Nephron progenitor cell (in vitro differentiated cells): Measurements from ENCODE around the gene DARS2.
"Not testable (repeated sequence)": the region's sequence is repeated elsewhere in the genome, so short reads cannot be mapped to it uniquely, and the experiment has no call there.

Source experiments
- DNase-seq: peaks from one replicate; pipeline ENCODE4 v3.0.0; 2021
- H3K27ac Mint-ChIP-seq: 2 replicates; pipeline ENCODE4 v1.8.0; 2021; ENCODE audit warnings: mild to moderate bottlenecking, moderate library complexity, mixed read lengths
- H3K27me3 Mint-ChIP-seq: 2 replicates; pipeline ENCODE4 v1.8.0; 2021; ENCODE audit warnings: mild to moderate bottlenecking, low read depth, mixed read lengths; ENCODE audit not compliant: poor library complexity
- H3K36me3 Mint-ChIP-seq: 2 replicates; pipeline ENCODE4 v1.8.0; 2021; ENCODE audit warnings: low read depth, mixed read lengths
- H3K4me1 Mint-ChIP-seq: 2 replicates; pipeline ENCODE4 v1.8.0; 2021; ENCODE audit warnings: mixed read lengths
- H3K4me3 Mint-ChIP-seq: 2 replicates; pipeline ENCODE4 v1.8.0; 2021; ENCODE audit warnings: mild to moderate bottlenecking, moderate library complexity, mixed read lengths
- H3K9me3 Mint-ChIP-seq: 2 replicates; pipeline ENCODE4 v1.8.0; 2021; ENCODE audit warnings: mild to moderate bottlenecking, moderate library complexity, mixed read lengths
- CTCF ChIP-seq: fragments of 200-600 bp; sonication (generic); IDR thresholded peaks from 2 replicates; pipeline ENCODE4 v1.5.0; 2021; ENCODE audit warnings: antibody characterized with exemption

DARS2 gene

GRCh38 chr1:173871500-173871899, 47.0 kb downstream of the DARS2 start:
- peaks cover 53% of the 10 kb centered on the region for H3K36me3 Mint-ChIP-seq
- H3K27me3 Mint-ChIP-seq: peaks cover 4% of the 10 kb centered on the region
- no peak for TF ChIP-seq CTCF
- peaks cover 34% of the 10 kb centered on the region for H3K4me1 Mint-ChIP-seq
- no peak overlapping the region for H3K27ac Mint-ChIP-seq
- no peaks in the 10 kb centered on the region for H3K9me3 Mint-ChIP-seq
- no peak overlapping the region for H3K4me3 Mint-ChIP-seq
- no peak for DNase-seq

GRCh38 chr1:173876732-173877131, 52.3 kb downstream of the DARS2 start:
- H3K27ac Mint-ChIP-seq: no peak overlapping the region
- H3K27me3 Mint-ChIP-seq: no peaks in the 10 kb centered on the region
- DNase-seq: no peak
- no peaks in the 10 kb centered on the region for H3K9me3 Mint-ChIP-seq
- H3K4me1 Mint-ChIP-seq: peaks cover 6% of the 10 kb centered on the region
- H3K36me3 Mint-ChIP-seq: peaks cover 63% of the 10 kb centered on the region
- no peak overlapping the region for H3K4me3 Mint-ChIP-seq
- TF ChIP-seq CTCF: no peak

GRCh38 chr1:173878251-173878650, 53.8 kb downstream of the DARS2 start:
- Mint-ChIP-seq H3K4me1 (no peaks in the 10 kb centered on the region), H3K9me3 (no peaks in the 10 kb centered on the region), H3K27ac (peak overlapping the region; percentile 10), H3K27me3 (no peaks in the 10 kb centered on the region), H3K36me3 (peaks cover 52% of the 10 kb centered on the region), H3K4me3 (no peak overlapping the region)
- no peak for DNase-seq
- TF ChIP-seq CTCF: no peak

GRCh38 chr1:173881117-173881516, 56.6 kb downstream of the DARS2 start:
- H3K27ac Mint-ChIP-seq, H3K9me3 Mint-ChIP-seq, H3K27me3 Mint-ChIP-seq, H3K4me1 Mint-ChIP-seq, H3K4me3 Mint-ChIP-seq, DNase-seq: not testable (repeated sequence)
- H3K36me3 Mint-ChIP-seq: peaks cover 40% of the 10 kb centered on the region

- Mint-ChIP-seq H3K36me3 (peaks cover 31% of the 10 kb centered on the region), H3K4me1 (no peaks in the 10 kb centered on the region), H3K4me3 (no peak overlapping the region), H3K9me3 (no peaks in the 10 kb centered on the region), H3K27me3 (no peaks in the 10 kb centered on the region), H3K27ac (peak overlapping the region; percentile 65)
- DNase-seq: no peak
- no peak for TF ChIP-seq CTCF
These were observed 60.2 kb downstream of the DARS2 start for GRCh38 chr1:173884701-173885100.

- H3K9me3 Mint-ChIP-seq: no peaks in the 10 kb centered on the region
- no peaks in the 10 kb centered on the region for H3K27me3 Mint-ChIP-seq
- H3K4me1 Mint-ChIP-seq: no peaks in the 10 kb centered on the region
- no peak for TF ChIP-seq CTCF
- no peak overlapping the region for H3K4me3 Mint-ChIP-seq
- H3K36me3 Mint-ChIP-seq: peaks cover 18% of the 10 kb centered on the region
- H3K27ac Mint-ChIP-seq: no peak overlapping the region
- DNase-seq: no peak
These were observed 62.5 kb downstream of the DARS2 start for GRCh38 chr1:173886746-173887611.
